Neural cell (in vitro differentiated cells): ENCODE data around the gene NEK2.

ENCODE experiments used
- EP300 ChIP-seq: fragments of 450-650 bp; conservative IDR thresholded peaks from 2 replicates; pipeline ENCODE4 v1.6.1; 2014; ENCODE audit warnings: antibody characterized with exemption, mild to moderate bottlenecking, moderate library complexity; ENCODE audit not compliant: poor library complexity, severe bottlenecking
- POLR2AphosphoS5 ChIP-seq: IDR thresholded peaks from 2 replicates; pipeline ENCODE4 v1.6.1; 2012
- RAD21 ChIP-seq: fragments of 450-650 bp; conservative IDR thresholded peaks from 2 replicates; pipeline ENCODE4 v1.6.1; 2014; ENCODE audit warnings: antibody characterized with exemption, mild to moderate bottlenecking, moderate library complexity
- TAF1 ChIP-seq: IDR thresholded peaks from 2 replicates; pipeline ENCODE4 v1.6.1; 2012; ENCODE audit warnings: low read depth
- TF ChIP-seq, protein P1 (sequence below): fragments of 450-650 bp; IDR thresholded peaks from 2 replicates; pipeline ENCODE4 v1.5.1; 2014; ENCODE audit warnings: antibody characterized with exemption, mild to moderate bottlenecking, moderate library complexity; ENCODE audit not compliant: poor library complexity, severe bottlenecking
- TF ChIP-seq, protein P2 (sequence below): IDR thresholded peaks from 2 replicates; pipeline ENCODE4 v1.6.1; 2012; ENCODE audit warnings: borderline replicate concordance

DNA sequence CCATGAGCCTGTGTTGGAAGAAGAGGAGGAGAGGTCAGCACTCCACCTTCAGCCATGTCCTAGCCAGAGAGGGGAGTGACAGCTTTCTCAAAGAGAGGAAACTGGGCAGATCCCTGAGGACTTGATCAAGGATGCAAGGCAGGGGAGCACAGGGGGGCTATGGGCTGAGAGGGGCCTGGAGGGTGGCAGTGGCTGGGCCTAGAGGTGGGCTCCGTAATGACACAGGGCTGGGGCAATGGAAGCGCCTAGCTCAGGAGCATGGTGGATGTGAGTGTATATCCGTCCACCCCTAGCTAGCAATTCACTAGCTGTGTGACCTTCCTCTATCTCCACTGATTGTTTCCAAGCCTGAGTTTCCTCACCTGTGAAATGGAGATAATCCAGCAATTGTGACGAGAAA lies 32.6 kb downstream of the NEK2 start:
- TF ChIP-seq EP300 (no peak), POLR2AphosphoS5 (no peak), RAD21 (no peak), TAF1 (no peak)
- TF ChIP-seq, protein P1, sequence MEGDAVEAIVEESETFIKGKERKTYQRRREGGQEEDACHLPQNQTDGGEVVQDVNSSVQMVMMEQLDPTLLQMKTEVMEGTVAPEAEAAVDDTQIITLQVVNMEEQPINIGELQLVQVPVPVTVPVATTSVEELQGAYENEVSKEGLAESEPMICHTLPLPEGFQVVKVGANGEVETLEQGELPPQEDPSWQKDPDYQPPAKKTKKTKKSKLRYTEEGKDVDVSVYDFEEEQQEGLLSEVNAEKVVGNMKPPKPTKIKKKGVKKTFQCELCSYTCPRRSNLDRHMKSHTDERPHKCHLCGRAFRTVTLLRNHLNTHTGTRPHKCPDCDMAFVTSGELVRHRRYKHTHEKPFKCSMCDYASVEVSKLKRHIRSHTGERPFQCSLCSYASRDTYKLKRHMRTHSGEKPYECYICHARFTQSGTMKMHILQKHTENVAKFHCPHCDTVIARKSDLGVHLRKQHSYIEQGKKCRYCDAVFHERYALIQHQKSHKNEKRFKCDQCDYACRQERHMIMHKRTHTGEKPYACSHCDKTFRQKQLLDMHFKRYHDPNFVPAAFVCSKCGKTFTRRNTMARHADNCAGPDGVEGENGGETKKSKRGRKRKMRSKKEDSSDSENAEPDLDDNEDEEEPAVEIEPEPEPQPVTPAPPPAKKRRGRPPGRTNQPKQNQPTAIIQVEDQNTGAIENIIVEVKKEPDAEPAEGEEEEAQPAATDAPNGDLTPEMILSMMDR, result no peak
- TF ChIP-seq, protein P2, sequence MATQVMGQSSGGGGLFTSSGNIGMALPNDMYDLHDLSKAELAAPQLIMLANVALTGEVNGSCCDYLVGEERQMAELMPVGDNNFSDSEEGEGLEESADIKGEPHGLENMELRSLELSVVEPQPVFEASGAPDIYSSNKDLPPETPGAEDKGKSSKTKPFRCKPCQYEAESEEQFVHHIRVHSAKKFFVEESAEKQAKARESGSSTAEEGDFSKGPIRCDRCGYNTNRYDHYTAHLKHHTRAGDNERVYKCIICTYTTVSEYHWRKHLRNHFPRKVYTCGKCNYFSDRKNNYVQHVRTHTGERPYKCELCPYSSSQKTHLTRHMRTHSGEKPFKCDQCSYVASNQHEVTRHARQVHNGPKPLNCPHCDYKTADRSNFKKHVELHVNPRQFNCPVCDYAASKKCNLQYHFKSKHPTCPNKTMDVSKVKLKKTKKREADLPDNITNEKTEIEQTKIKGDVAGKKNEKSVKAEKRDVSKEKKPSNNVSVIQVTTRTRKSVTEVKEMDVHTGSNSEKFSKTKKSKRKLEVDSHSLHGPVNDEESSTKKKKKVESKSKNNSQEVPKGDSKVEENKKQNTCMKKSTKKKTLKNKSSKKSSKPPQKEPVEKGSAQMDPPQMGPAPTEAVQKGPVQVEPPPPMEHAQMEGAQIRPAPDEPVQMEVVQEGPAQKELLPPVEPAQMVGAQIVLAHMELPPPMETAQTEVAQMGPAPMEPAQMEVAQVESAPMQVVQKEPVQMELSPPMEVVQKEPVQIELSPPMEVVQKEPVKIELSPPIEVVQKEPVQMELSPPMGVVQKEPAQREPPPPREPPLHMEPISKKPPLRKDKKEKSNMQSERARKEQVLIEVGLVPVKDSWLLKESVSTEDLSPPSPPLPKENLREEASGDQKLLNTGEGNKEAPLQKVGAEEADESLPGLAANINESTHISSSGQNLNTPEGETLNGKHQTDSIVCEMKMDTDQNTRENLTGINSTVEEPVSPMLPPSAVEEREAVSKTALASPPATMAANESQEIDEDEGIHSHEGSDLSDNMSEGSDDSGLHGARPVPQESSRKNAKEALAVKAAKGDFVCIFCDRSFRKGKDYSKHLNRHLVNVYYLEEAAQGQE, result no peak
